OCI-LY1 (cell line): ENCODE measurements around the gene ARHGAP33.

Experiments
- H2AFZ ChIP-seq: fragments of 200-600 bp; sonication (generic), shearing (Covaris generic); 2 replicates; pipeline ENCODE4 v1.6.0; 2014; ENCODE audit warnings: antibody characterized with exemption, mild to moderate bottlenecking, low read length
- H3F3A ChIP-seq: fragments of 200-600 bp; sonication (generic), shearing (Covaris generic); 2 replicates; pipeline ENCODE4 v1.6.0; 2014; ENCODE audit warnings: mild to moderate bottlenecking, antibody characterized with exemption, low read length, moderate library complexity; ENCODE audit not compliant: insufficient read depth
- H3K27ac ChIP-seq: fragments of 200-600 bp; sonication (generic); 2 replicates; pipeline ENCODE4 v1.5.1; 2014; ENCODE audit warnings: low read length, mixed run types, mild to moderate bottlenecking, low read depth; ENCODE audit not compliant: poor library complexity, severe bottlenecking
- H3K27me3 ChIP-seq: fragments of 200-600 bp; sonication (generic); 2 replicates; pipeline ENCODE4 v1.6.0; 2014; ENCODE audit warnings: antibody characterized with exemption, mild to moderate bottlenecking, low read length, moderate library complexity; ENCODE audit not compliant: insufficient read depth
- H3K36me3 ChIP-seq: fragments of 200-600 bp; sonication (generic); 2 replicates; pipeline ENCODE4 v1.6.1; 2014; ENCODE audit warnings: mild to moderate bottlenecking, antibody characterized with exemption, low read length, moderate library complexity, mixed read lengths; ENCODE audit not compliant: insufficient read depth
- H3K4me1 ChIP-seq: fragments of 200-600 bp; sonication (generic); 2 replicates; pipeline ENCODE4 v1.5.1; 2014; ENCODE audit warnings: mild to moderate bottlenecking, low read length, moderate library complexity; ENCODE audit not compliant: insufficient read depth, severe bottlenecking
- H3K4me2 ChIP-seq: fragments of 200-600 bp; sonication (generic), shearing (Covaris generic); 2 replicates; pipeline ENCODE4 v1.6.1; 2014; ENCODE audit warnings: low read length
- H3K4me3 ChIP-seq: fragments of 200-600 bp; sonication (generic); 2 replicates; pipeline ENCODE4 v1.5.1; 2014; ENCODE audit warnings: low read length, low read depth, mild to moderate bottlenecking, mixed read lengths; ENCODE audit not compliant: poor library complexity, severe bottlenecking
- H3K79me2 ChIP-seq: fragments of 200-600 bp; shearing (Covaris generic); 2 replicates; pipeline ENCODE4 v1.6.1; 2016; ENCODE audit warnings: mixed run types, low read length, mixed read lengths; ENCODE audit not compliant: insufficient read depth
- H3K9ac ChIP-seq: fragments of 200-600 bp; sonication (generic), shearing (Covaris generic); 2 replicates; pipeline ENCODE4 v1.6.1; 2014; ENCODE audit warnings: mild to moderate bottlenecking, low read length, mixed read lengths
- H3K9me2 ChIP-seq: fragments of 200-600 bp; sonication (generic), shearing (Covaris generic); 2 replicates; pipeline ENCODE4 v1.6.1; 2014; ENCODE audit warnings: low read depth, mild to moderate bottlenecking, low read length, mixed read lengths
- H3K9me3 ChIP-seq: fragments of 200-600 bp; shearing (Covaris generic); 2 replicates; pipeline ENCODE4 v1.6.1; 2014; ENCODE audit warnings: low read length, mixed read lengths
- H4K20me1 ChIP-seq: fragments of 200-600 bp; sonication (generic), shearing (Covaris generic); 2 replicates; pipeline ENCODE4 v1.6.0; 2016; ENCODE audit warnings: mild to moderate bottlenecking, low read length; ENCODE audit not compliant: insufficient read depth
- EZH2 ChIP-seq: fragments of 200-600 bp; sonication (generic), shearing (Covaris generic); IDR thresholded peaks from 2 replicates; pipeline ENCODE4 v1.8.0; 2017; ENCODE audit warnings: borderline replicate concordance, mixed run types, mild to moderate bottlenecking, antibody characterized with exemption, low read length, moderate library complexity, mixed read lengths
- TF ChIP-seq, protein P1 (sequence below): fragments of 200-600 bp; sonication (generic), shearing (Covaris generic); IDR thresholded peaks from 2 replicates; pipeline ENCODE4 v1.5.1; 2017; ENCODE audit warnings: mild to moderate bottlenecking, antibody characterized with exemption, low read length, moderate library complexity, mixed read lengths

Gene ARHGAP33

DNA sequence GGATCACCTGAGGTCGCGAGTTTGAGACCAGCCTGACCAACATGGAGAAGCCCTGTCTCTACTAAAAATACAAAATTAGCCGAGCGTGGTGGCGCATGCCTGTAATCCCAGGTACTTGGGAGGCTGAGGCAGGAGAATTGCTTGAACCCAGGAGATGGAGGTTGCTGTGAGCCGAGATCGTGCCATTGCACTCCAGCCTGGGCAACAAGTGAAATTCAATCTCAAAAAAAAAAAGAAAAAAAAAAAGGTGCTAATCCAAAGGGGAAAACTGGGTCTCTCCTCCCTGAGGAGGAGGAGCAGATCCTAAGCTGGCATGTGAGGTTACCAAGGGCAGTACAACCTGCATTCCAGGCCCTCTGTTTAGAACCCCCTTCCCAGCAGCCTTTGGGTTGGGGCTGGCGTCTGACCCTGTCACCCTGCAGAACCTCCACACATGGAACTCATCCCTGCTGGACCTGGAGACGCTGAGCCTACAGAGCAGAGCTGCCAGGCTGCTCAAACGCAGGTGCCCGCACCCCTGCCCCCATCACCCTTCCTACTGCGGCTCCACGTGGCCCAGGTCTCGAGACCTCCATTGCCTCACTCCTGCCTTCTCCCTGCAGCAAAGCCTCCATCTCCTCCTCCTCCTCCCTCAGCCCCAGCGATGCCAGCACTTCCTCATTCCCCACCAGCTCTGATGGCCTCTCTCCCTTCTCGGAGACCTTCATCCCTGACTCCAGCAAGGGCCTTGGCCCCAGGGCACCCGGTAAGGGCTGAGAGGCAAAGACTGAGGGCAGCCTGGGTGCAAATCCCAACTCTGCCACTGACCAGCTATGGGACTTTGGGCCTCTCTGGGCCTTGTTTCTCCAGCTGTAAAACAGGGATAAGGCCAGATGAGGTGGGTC is 10.7 kb upstream of the ARHGAP33 start:
- Histone ChIP-seq H3K9ac (no peak overlapping the region), H3K79me2 (no peaks in the 10 kb centered on the region), H3K27ac (no peak overlapping the region), H3K9me2 (no peaks in the 10 kb centered on the region), H3K4me1 (peaks cover 2% of the 10 kb centered on the region), H2AFZ (no peak overlapping the region), H3K4me2 (no peak overlapping the region), H3K27me3 (no peaks in the 10 kb centered on the region), H3K36me3 (peaks cover 40% of the 10 kb centered on the region), H3F3A (no peaks in the 10 kb centered on the region), H4K20me1 (no peaks in the 10 kb centered on the region), H3K4me3 (no peak overlapping the region), H3K9me3 (no peaks in the 10 kb centered on the region)
- TF ChIP-seq EZH2: no peak
- TF ChIP-seq, protein P1, sequence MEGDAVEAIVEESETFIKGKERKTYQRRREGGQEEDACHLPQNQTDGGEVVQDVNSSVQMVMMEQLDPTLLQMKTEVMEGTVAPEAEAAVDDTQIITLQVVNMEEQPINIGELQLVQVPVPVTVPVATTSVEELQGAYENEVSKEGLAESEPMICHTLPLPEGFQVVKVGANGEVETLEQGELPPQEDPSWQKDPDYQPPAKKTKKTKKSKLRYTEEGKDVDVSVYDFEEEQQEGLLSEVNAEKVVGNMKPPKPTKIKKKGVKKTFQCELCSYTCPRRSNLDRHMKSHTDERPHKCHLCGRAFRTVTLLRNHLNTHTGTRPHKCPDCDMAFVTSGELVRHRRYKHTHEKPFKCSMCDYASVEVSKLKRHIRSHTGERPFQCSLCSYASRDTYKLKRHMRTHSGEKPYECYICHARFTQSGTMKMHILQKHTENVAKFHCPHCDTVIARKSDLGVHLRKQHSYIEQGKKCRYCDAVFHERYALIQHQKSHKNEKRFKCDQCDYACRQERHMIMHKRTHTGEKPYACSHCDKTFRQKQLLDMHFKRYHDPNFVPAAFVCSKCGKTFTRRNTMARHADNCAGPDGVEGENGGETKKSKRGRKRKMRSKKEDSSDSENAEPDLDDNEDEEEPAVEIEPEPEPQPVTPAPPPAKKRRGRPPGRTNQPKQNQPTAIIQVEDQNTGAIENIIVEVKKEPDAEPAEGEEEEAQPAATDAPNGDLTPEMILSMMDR: no peak

DNA sequence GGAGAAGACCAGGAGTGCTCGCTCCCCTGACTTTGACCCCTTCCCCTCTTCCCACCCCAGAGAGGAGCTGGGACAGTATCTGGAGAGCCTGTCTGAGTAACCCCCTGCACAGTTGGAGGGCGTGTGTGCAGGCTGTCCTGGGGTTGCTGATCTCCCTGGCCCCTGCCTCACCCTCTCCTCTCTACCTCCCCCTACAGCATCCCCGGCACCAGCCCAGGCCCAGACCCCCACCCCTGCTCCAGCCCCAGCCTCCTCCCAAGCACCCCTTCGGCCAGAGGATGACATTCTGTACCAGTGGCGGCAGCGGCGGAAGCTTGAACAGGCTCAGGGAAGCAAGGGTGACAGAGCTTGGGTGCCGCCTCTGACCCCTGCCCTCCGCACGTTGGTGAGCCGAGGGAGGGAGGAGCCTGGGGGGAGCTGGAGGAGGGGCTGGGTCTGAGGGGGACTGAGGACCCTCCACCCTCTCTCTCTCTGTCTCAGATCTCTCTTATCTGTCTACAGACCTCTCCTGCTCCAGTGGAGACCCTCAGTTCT is 8.7 kb upstream of the ARHGAP33 start:
- Histone ChIP-seq H4K20me1 (no peaks in the 10 kb centered on the region), H2AFZ (no peak overlapping the region), H3K4me1 (no peaks in the 10 kb centered on the region), H3K9me3 (no peaks in the 10 kb centered on the region), H3K36me3 (peaks cover 24% of the 10 kb centered on the region), H3K79me2 (no peaks in the 10 kb centered on the region), H3K4me2 (no peak overlapping the region), H3F3A (no peaks in the 10 kb centered on the region), H3K4me3 (no peak overlapping the region), H3K27me3 (no peaks in the 10 kb centered on the region), H3K9ac (no peak overlapping the region), H3K9me2 (no peaks in the 10 kb centered on the region), H3K27ac (no peak overlapping the region)
- TF ChIP-seq, protein P1: no peak
- no peak for TF ChIP-seq EZH2

DNA sequence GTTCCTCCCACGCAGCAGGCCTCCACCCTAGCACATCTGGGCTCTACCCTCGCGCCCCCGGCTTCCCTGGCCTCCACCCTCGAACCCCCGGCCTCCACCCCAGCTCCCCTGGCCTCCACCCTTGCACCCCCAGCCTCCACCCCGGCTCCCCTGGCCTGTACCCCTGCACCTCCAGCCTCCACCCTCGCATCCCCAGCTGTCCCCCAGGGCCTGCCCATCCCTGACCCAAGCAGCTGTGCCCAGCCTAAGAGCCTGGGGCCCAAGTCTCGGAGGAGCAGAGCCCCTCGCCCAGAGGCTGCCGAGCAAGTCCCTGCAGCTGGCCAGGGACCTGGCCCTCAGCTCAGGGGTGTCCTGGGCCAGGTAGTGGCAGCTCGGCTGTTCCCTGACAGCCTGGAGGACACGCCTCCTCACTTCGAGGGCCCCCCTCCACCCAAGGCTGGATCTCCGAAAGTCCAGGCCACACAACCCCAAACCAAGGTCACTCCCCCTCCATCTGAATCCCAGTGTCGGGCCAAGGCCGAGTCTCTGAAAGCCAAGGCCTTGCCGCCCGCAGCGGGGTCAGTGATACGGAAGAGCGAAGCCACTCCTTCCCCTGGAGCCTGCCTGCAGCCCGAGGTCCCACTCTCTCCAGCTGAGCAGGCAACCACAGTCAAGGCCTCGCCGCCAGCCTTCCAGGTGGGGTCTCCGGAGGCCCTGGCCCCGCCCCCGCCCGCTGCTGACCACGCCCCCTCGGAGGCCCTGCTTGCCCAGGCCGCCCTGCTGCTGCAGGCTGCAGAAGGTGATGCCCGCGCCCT is 7.9 kb upstream of the ARHGAP33 start:
- Histone ChIP-seq H2AFZ (no peak overlapping the region), H3K27me3 (no peaks in the 10 kb centered on the region), H4K20me1 (no peaks in the 10 kb centered on the region), H3K79me2 (no peaks in the 10 kb centered on the region), H3K27ac (no peak overlapping the region), H3K9me3 (no peaks in the 10 kb centered on the region), H3K4me3 (no peak overlapping the region), H3K9ac (no peak overlapping the region), H3K4me2 (no peak overlapping the region), H3F3A (no peaks in the 10 kb centered on the region), H3K36me3 (peaks cover 18% of the 10 kb centered on the region), H3K9me2 (no peaks in the 10 kb centered on the region), H3K4me1 (no peaks in the 10 kb centered on the region)
- TF ChIP-seq, protein P1: no peak
- no peak for TF ChIP-seq EZH2
